Omental fat pad (tissue), 4 donors: ENCODE results near the gene MANF. TPM values are rescaled to one million over a fixed set of nuclear protein-coding genes. Genes with fewer than 3 reads are reported as not detected.
A peak's percentile ranks its signal among the peaks of the same experiment; 100 is the strongest.
"Not testable (repeated sequence)": the region's sequence is repeated elsewhere in the genome, so short reads cannot be mapped to it uniquely, and the experiment has no call there.

Source experiments
- ATAC-seq: fragments of 150-250 bp; one replicate; pipeline ENCODE4 v1.9.1; 2016; ENCODE audit warnings: mild to moderate bottlenecking, moderate library complexity; ENCODE audit not compliant: low FRiP score
- DNase-seq: peaks from one replicate; pipeline ENCODE4 v3.0.0-alpha.2; 2019; ENCODE audit warnings: low spot score
- total RNA-seq, 4 donors: library from RNA; depleted of rRNA; stranded (reverse); fragments of >200 nt; gene quantifications; one replicate each; pipeline ENCODE4 v1.1.0, GENCODE V29; 2016
- TF ChIP-seq, protein P1 (sequence below), 3 donors: fragments of 450-650 bp; IDR thresholded peaks; one replicate each; pipeline ENCODE4 v1.5.1; 2016 to 2017; ENCODE audit warnings: antibody characterized with exemption in 3 of 3, mild to moderate bottlenecking in 3 of 3, moderate library complexity in 2 of 3

MANF gene
- total RNA-seq, 4 donors from 2014 or later = 27.0 to 54.7 (median 39.4) TPM

DNA sequence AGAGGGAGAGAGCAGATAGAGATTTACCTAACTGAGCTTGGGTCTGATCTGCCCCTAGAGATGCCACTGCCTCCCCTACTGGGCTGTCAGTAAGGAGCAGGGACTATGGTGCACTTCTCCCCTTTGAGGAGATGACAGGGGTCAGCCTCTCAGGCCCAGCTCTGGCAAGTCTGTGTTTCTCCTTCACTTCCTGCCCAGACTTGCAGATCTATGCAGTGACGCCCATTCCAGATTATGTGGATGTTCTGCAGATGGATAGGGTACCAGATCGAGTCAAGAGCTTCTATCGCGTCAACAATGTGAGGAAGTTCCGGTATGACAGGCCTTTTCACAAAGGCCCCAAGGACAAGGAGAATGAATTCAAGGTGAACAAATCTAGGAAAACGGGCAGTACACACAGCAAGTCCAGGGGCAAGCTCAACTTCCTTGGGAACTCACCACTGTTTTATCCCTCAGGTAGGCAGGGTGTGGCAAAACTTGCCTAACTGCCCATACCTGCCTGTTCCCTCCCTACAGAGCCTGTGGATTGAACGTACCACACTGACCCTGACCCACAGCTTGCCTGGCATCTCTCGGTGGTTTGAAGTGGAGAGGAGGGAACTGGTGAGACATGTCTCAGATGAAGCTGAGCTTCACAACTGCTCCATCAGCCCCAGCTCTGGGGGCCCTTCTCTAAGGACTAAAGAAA is 29.1 kb upstream of the MANF start:
- TF ChIP-seq, protein P1, sequence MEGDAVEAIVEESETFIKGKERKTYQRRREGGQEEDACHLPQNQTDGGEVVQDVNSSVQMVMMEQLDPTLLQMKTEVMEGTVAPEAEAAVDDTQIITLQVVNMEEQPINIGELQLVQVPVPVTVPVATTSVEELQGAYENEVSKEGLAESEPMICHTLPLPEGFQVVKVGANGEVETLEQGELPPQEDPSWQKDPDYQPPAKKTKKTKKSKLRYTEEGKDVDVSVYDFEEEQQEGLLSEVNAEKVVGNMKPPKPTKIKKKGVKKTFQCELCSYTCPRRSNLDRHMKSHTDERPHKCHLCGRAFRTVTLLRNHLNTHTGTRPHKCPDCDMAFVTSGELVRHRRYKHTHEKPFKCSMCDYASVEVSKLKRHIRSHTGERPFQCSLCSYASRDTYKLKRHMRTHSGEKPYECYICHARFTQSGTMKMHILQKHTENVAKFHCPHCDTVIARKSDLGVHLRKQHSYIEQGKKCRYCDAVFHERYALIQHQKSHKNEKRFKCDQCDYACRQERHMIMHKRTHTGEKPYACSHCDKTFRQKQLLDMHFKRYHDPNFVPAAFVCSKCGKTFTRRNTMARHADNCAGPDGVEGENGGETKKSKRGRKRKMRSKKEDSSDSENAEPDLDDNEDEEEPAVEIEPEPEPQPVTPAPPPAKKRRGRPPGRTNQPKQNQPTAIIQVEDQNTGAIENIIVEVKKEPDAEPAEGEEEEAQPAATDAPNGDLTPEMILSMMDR (IDR thresholded peaks at IDR 0.05) = no peak
- ATAC-seq (no peak), DNase-seq (no peak)

DNA sequence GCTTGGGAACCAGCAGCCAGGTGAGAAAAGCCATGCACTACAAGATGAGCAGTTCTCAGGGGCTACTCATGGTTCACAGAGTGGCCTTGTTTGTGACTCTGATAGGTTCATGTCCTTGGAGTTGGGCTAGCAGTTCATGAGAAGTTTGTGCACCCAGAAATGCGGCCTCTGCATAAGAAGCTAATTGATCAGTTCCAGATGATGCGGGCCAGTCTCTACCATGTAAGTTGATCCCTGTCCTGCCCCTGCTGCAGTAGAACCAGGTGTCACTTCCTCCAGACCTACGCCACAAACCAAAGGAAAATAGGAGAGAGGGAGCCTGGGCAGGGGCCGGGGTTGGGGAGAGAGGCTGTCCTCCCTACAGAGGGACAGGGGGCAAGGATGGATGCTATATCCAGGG is 27.2 kb upstream of the MANF start:
- DNase-seq (no peak), ATAC-seq (no peak)
- TF ChIP-seq, protein P1 (IDR thresholded peaks at IDR 0.05) = no peak

GRCh38 chr3:51358981-51359380 is 26.1 kb upstream of the MANF start:
- no peak for DNase-seq

GRCh38 chr3:51360806-51361205 is 24.3 kb upstream of the MANF start:
- TF ChIP-seq, protein P1 (IDR thresholded peaks at IDR 0.05) = no peak
- DNase-seq (no peak), ATAC-seq (no peak)

More at GRCh38 chr3:51358981-51359380, 26.1 kb upstream of the MANF start:
- TF ChIP-seq, protein P1 (IDR thresholded peaks at IDR 0.05) = no peak
- no peak for ATAC-seq

GRCh38 chr3:51361746-51362145 is 23.3 kb upstream of the MANF start:
- TF ChIP-seq, protein P1 (IDR thresholded peaks at IDR 0.05) = no peak
- no peak for ATAC-seq
- DNase-seq = no peak

- TF ChIP-seq, protein P1 (IDR thresholded peaks at IDR 0.05) = no peak
- ATAC-seq (peak; percentile 51), DNase-seq (no peak)
Observed at GRCh38 chr3:51362476-51362875, 22.6 kb upstream of the MANF start.

GRCh38 chr3:51368276-51368675 is 16.8 kb upstream of the MANF start:
- not testable (repeated sequence) for DNase-seq, ATAC-seq
